H1 (cell line): Measurements from ENCODE around the gene MARS1. TPM values are rescaled to one million over a fixed set of nuclear protein-coding genes. Genes with fewer than 3 reads are reported as not detected.
A peak's percentile ranks its signal among the peaks of the same experiment; 100 is the strongest.

Experiments used
- CTCF ChIA-PET: fragments of 300-600 bp; sonication (Branson Sonifier 250); formaldehyde crosslinking; loops from one replicate; lab custom pipeline; 2021; ENCODE audit not compliant: partially characterized antibody; lab: Charles Lee
- POLR2A ChIA-PET: fragments of 300-600 bp; sonication (Branson Sonifier 250); formaldehyde crosslinking; loops from one replicate; lab custom pipeline; 2021; ENCODE audit warnings: inconsistent platforms; ENCODE audit not compliant: partially characterized antibody; lab: Charles Lee
- DNase-seq, 2 experiments: peaks; one replicate each; pipeline versions ENCODE4 v3.0.0 to v3.0.0-alpha.2; 2010 to 2022; ENCODE audit warnings: low spot score in 2 of 2, low read depth in 1 of 2, mixed read lengths in 1 of 2
- FAIRE-seq: peaks from 2 replicates; lab custom pipeline; 2011; peaks lifted over from hg19 to GRCh38; lab: Jason Lieb, UNC
- H2AFZ ChIP-seq: 2 replicates; pipeline ENCODE4 v1.8.1; 2012; ENCODE audit warnings: low read length, inconsistent platforms
- H2AK5ac ChIP-seq: 2 replicates; pipeline ENCODE4 v1.6.1; 2013; ENCODE audit warnings: low read depth, low read length
- H2BK120ac ChIP-seq: replicated peaks from 2 replicates; pipeline ENCODE3; 2013; ENCODE audit warnings: low read depth, low read length, inconsistent platforms
- H2BK12ac ChIP-seq: 2 replicates; pipeline ENCODE4 v1.6.1; 2013; ENCODE audit warnings: low read depth, low read length
- H2BK15ac ChIP-seq: 2 replicates; pipeline ENCODE4 v1.6.1; 2013; ENCODE audit warnings: low read length
- H2BK20ac ChIP-seq: 2 replicates; pipeline ENCODE4 v1.6.1; 2013; ENCODE audit warnings: low read length
- H2BK5ac ChIP-seq: 2 replicates; pipeline ENCODE4 v1.6.1; 2013; ENCODE audit warnings: low read depth, low read length
- H3K14ac ChIP-seq: 2 replicates; pipeline ENCODE4 v1.6.1; 2013; ENCODE audit warnings: inconsistent platforms; ENCODE audit not compliant: insufficient read length
- H3K18ac ChIP-seq: 2 replicates; pipeline ENCODE4 v1.6.1; 2013; ENCODE audit warnings: low read length; ENCODE audit errors: extremely low read depth
- H3K23ac ChIP-seq: 2 replicates; pipeline ENCODE4 v1.6.1; 2013; ENCODE audit warnings: inconsistent platforms; ENCODE audit not compliant: insufficient read length
- H3K23me2 ChIP-seq: 2 replicates; pipeline ENCODE4 v1.6.1; 2013; ENCODE audit warnings: low read depth, low read length
- H3K27ac ChIP-seq: 2 replicates; pipeline ENCODE4 v1.6.1; 2011; ENCODE audit warnings: low read depth, low read length, inconsistent platforms
- H3K27me3 ChIP-seq, 4 experiments: replicated peaks in 1 of 4; 1 replicate in 1 of 4; 2 replicates in 3 of 4; pipeline versions ENCODE4 v1.6.1 to v1.8.1; 2011 to 2013; ENCODE audit warnings: low read length in 3 of 4, mild to moderate bottlenecking in 3 of 4, inconsistent platforms in 2 of 4, mixed read lengths in 2 of 4, moderate library complexity in 1 of 4; ENCODE audit not compliant: control insufficient read depth in 3 of 4, insufficient read depth in 3 of 4; ENCODE audit errors: extremely low read depth in 1 of 4
- H3K36me3 ChIP-seq, 4 experiments: 2 replicates each; pipeline versions ENCODE4 v1.6.1 to v1.8.1; 2011 to 2013; ENCODE audit warnings: mild to moderate bottlenecking in 4 of 4, low read length in 3 of 4, moderate library complexity in 2 of 4, control low read depth in 1 of 4, inconsistent platforms in 1 of 4; ENCODE audit not compliant: insufficient read depth in 4 of 4, control insufficient read depth in 2 of 4
- H3K4ac ChIP-seq: replicated peaks from 2 replicates; pipeline ENCODE3; 2013; ENCODE audit warnings: low read length, low read depth, mixed read lengths, inconsistent platforms; ENCODE audit not compliant: insufficient read length
- H3K4me1 ChIP-seq, 4 experiments: replicated peaks in 1 of 4; 1 replicate in 1 of 4; 2 replicates in 3 of 4; pipeline versions ENCODE4 v1.6.1 to v1.8.1; 2011 to 2013; ENCODE audit warnings: low read length in 3 of 4, inconsistent platforms in 2 of 4, mixed read lengths in 1 of 4; ENCODE audit not compliant: insufficient read depth in 4 of 4, control insufficient read depth in 3 of 4
- H3K4me2 ChIP-seq, 2 experiments: 2 replicates each; pipeline versions ENCODE4 v1.6.1 to v1.8.1; 2011 to 2013; ENCODE audit warnings: low read depth in 2 of 2, low read length in 2 of 2, control low read depth in 1 of 2, inconsistent platforms in 1 of 2, mild to moderate bottlenecking in 1 of 2; ENCODE audit not compliant: insufficient read depth in 1 of 2
- H3K4me3 ChIP-seq, 4 experiments: fragments of 200-600, 300-600 bp in 1 of 4; sonication (generic), shearing (Covaris generic), sonication (Bioruptor Twin) in 1 of 4; 2 replicates each; pipeline versions ENCODE4 v1.5.1 to v1.8.1; 2011 to 2016; ENCODE audit warnings: low read length in 4 of 4, low read depth in 3 of 4, control low read depth in 2 of 4, inconsistent platforms in 2 of 4, mild to moderate bottlenecking in 2 of 4, mixed read lengths in 1 of 4, moderate library complexity in 1 of 4; ENCODE audit not compliant: insufficient read depth in 2 of 4; ENCODE audit errors: extremely low read depth in 1 of 4
- H3K56ac ChIP-seq: replicated peaks from 2 replicates; pipeline ENCODE3; 2013; ENCODE audit warnings: low read depth, mild to moderate bottlenecking, mixed read lengths, low read length, inconsistent platforms; ENCODE audit not compliant: insufficient read length
- H3K79me1 ChIP-seq: 2 replicates; pipeline ENCODE4 v1.6.1; 2013; ENCODE audit warnings: low read depth, low read length, control low read depth
- H3K79me2 ChIP-seq, 2 experiments: 2 replicates each; pipeline versions ENCODE4 v1.6.1 to v1.8.1; 2012 to 2013; ENCODE audit warnings: low read length in 2 of 2, mild to moderate bottlenecking in 2 of 2, inconsistent platforms in 1 of 2; ENCODE audit not compliant: insufficient read depth in 2 of 2, control insufficient read depth in 1 of 2
- H3K9ac ChIP-seq, 4 experiments: replicated peaks in 1 of 4; 1 replicate in 1 of 4; 2 replicates in 3 of 4; pipeline versions ENCODE4 v1.6.1 to v1.8.1; 2011 to 2013; ENCODE audit warnings: low read depth in 3 of 4, low read length in 3 of 4, control low read depth in 2 of 4, mild to moderate bottlenecking in 2 of 4, moderate library complexity in 2 of 4, inconsistent platforms in 1 of 4; ENCODE audit errors: extremely low read depth in 1 of 4
- H3K9me3 ChIP-seq, 2 experiments: 2 replicates each; pipeline versions ENCODE4 v1.6.1 to v1.8.1; 2012 to 2013; ENCODE audit warnings: mild to moderate bottlenecking in 2 of 2, moderate library complexity in 2 of 2, control low read depth in 1 of 2, inconsistent platforms in 1 of 2, low read depth in 1 of 2, low read length in 1 of 2, mixed read lengths in 1 of 2; ENCODE audit not compliant: insufficient read depth in 2 of 2
- H4K20me1 ChIP-seq, 2 experiments: replicated peaks in 1 of 2; 2 replicates each; pipeline versions ENCODE3 to v1.8.1; 2011 to 2013; ENCODE audit warnings: inconsistent platforms in 2 of 2, low read length in 2 of 2, mild to moderate bottlenecking in 1 of 2; ENCODE audit not compliant: insufficient read depth in 2 of 2, control insufficient read depth in 1 of 2
- H4K5ac ChIP-seq: 2 replicates; pipeline ENCODE4 v1.6.1; 2013; ENCODE audit warnings: low read length, low read depth, mixed read lengths, inconsistent platforms; ENCODE audit not compliant: insufficient read length
- H4K8ac ChIP-seq: 2 replicates; pipeline ENCODE4 v1.8.0; 2013; ENCODE audit warnings: mild to moderate bottlenecking, moderate library complexity, low read length, inconsistent platforms; ENCODE audit not compliant: insufficient read depth; ENCODE audit errors: extremely low read depth
- H4K91ac ChIP-seq: replicated peaks from 2 replicates; pipeline ENCODE3; 2013; ENCODE audit warnings: low read length, mixed read lengths, inconsistent platforms; ENCODE audit not compliant: insufficient read length
- CTCF ChIP-seq, 3 experiments: IDR thresholded peaks; 1 replicate in 2 of 3; 2 replicates in 1 of 3; pipeline versions ENCODE4 v1.5.1 to v1.6.1; 2011; ENCODE audit warnings: low read length in 3 of 3, mild to moderate bottlenecking in 3 of 3, inconsistent platforms in 2 of 3, low read depth in 1 of 3, moderate library complexity in 1 of 3; ENCODE audit not compliant: insufficient read depth in 1 of 3; ENCODE audit errors: control extremely low read depth in 1 of 3
- RAD21 ChIP-seq, 2 experiments: IDR thresholded peaks in 1 of 2; conservative IDR thresholded peaks in 1 of 2; 2 replicates each; pipeline ENCODE4 v1.6.1; 2011; ENCODE audit warnings: low read depth in 2 of 2, low read length in 2 of 2, improper control_type of control experiment in 1 of 2, inconsistent platforms in 1 of 2, mild to moderate bottlenecking in 1 of 2, moderate library complexity in 1 of 2
- TBP ChIP-seq: IDR thresholded peaks from 2 replicates; pipeline ENCODE4 v1.6.1; 2011; ENCODE audit warnings: low read depth, low read length, improper control_type of control experiment
- YY1 ChIP-seq: IDR thresholded peaks from 2 replicates; pipeline ENCODE4 v1.6.1; 2011; ENCODE audit warnings: low read depth, mild to moderate bottlenecking, low read length
- WGBS, 2 experiments: shearing (Covaris generic) in 1 of 2; methylation state at CpG; one replicate each; pipeline versions ENCODE4 v1.1.6 to v1.1.7; 2013 to 2015; ENCODE audit warnings: low lambda C conversion rate in 2 of 2, mixed read lengths in 2 of 2, inconsistent platforms in 1 of 2, low coverage in 1 of 2, missing lambda C conversion rate in 1 of 2; ENCODE audit not compliant: insufficient replicate concordance in 2 of 2, insufficient coverage in 1 of 2, insufficient read length in 1 of 2; ENCODE audit errors: extremely low coverage in 1 of 2, missing lambda C conversion rate in 1 of 2; 5-methylcytosine and 5-hydroxymethylcytosine counted together
- polyA plus RNA-seq, 7 experiments: library from polyadenylated mRNA; depleted of rRNA in 3 of 7; stranded (reverse) in 5 of 7; unstranded in 2 of 7; fragments of >200 nt in 5 of 7; fragments of 200-250 nt in 2 of 7; gene quantifications; 1 replicate in 5 of 7; 2 replicates in 1 of 7; 4 replicates in 1 of 7; pipeline versions ENCODE4 v1.2.1 to v1.2.3, GENCODE V29; 2011 to 2013; ENCODE audit warnings: missing spikeins in 2 of 7, mixed read lengths in 2 of 7
- total RNA-seq: library from RNA; stranded (reverse); fragmentation: NEBNext Ultra II Directional; extraction: Animal tissue kit (Norgen Biotek cat#: 25700); gene quantifications from 2 replicates; pipeline ENCODE4 v1.2.1, GENCODE V29; 2021

The MARS1 gene
- total and polyA plus RNA-seq, 2 of the 8 experiments (the other 6 are each of a cell fraction or from before 2014, with no cell fraction given): 194 to 407 TPM

DNA sequence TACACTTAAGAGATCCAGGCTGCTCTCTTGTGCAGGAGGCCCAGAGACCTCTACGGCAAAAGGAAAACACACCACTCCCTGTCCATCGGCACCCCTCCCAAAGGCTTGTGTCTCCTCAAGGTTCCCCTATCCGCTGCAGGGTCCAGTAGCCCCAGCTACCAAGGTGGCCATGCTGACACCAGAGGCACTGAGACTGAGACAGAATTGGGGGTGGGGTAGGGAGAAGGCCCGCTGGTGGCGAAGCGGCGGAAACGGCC, 31.9 kb downstream of the MARS1 start:
- no peaks in the 10 kb centered on the region for H3K9me3 ChIP-seq
- DNase-seq (no peak), FAIRE-seq (no peak)
- ChIA-PET POLR2A (interaction anchor here (0.8 to 6.0 kb wide), 35 partner anchors 9 to 1297 kb away, joined by 3 to 60 read pairs (median 4); partner anchors contain the start of genes ARHGEF25, DCTN2, KIF5A and LRP1), CTCF (interaction anchor here (0.8 to 2.0 kb wide), 4 partner anchors 20 to 222 kb away, joined by 3 to 5 read pairs (median 4); partner anchors contain the start of gene INHBE)
- peak overlapping the region; percentile 64; the same call in 1 of the 2 replicates for H2BK12ac ChIP-seq
- peak overlapping the region; percentile 38 for H4K5ac ChIP-seq
- H2BK5ac ChIP-seq: peak overlapping the region; percentile 86
- H3K79me2 ChIP-seq: peaks cover 0 to 29% of the 10 kb centered on the region in 2 experiments; a peak in 2 of 4 replicates
- H3K18ac ChIP-seq: peak overlapping the region; percentile 65
- no peak overlapping the region for H3K14ac ChIP-seq
- H2AK5ac ChIP-seq: no peak overlapping the region
- peak overlapping the region; percentile 88 for H3K27ac ChIP-seq
- no peak overlapping the region for H3K4ac ChIP-seq
- TF ChIP-seq RAD21 (IDR thresholded peaks at IDR 0.05 in 1 of 2, conservative IDR thresholded peaks at IDR 0.05 in 1 of 2; ENCODE audit: low read depth in 2 of 2, low read length in 2 of 2) (no peak), CTCF (IDR thresholded peaks at IDR 0.05; ENCODE audit: control extremely low read depth in 1 of 3, insufficient read depth in 1 of 3, low read depth in 1 of 3, low read length in 3 of 3) (peak in 1 of 3 experiments; percentile 2; a peak in 1 of 4 replicates), YY1 (0 out of 2 replicates have a peak, but pooled peaks have one; percentile 3), TBP (no peak)
- H3K79me1 ChIP-seq: no peaks in the 10 kb centered on the region; the same call in 1 of the 2 replicates
- peak overlapping the region; percentile 81 to 96 for H3K4me2 ChIP-seq
- H2BK20ac ChIP-seq: peak overlapping the region; percentile 18; the same call in 1 of the 2 replicates
- H4K8ac ChIP-seq: peak overlapping the region; percentile 73; the same call in 1 of the 2 replicates
- no peak overlapping the region for H2BK120ac ChIP-seq
- H3K27me3 ChIP-seq: no peaks in the 10 kb centered on the region
- 2% methylated on average over 7 of the region's 8 CpGs; no CpG with 5 or more reads in 1 of the 2 experiments for WGBS, 2 experiments
- no peak overlapping the region for H3K23ac ChIP-seq
- H3K9ac ChIP-seq: peak overlapping the region; percentile 72 to 98 (median 91)
- no peak overlapping the region for H4K91ac ChIP-seq
- no peak overlapping the region for H2AFZ ChIP-seq
- H3K4me3 ChIP-seq: peak overlapping the region; percentile 80 to 94 (median 86)
- H2BK15ac ChIP-seq: no peak overlapping the region
- H4K20me1 ChIP-seq: peaks cover 7 to 21% of the 10 kb centered on the region in 2 experiments
- H3K56ac ChIP-seq: peak overlapping the region; percentile 22
- H3K4me1 ChIP-seq: peaks cover 8 to 24% (median 14%) of the 10 kb centered on the region in 4 experiments
- peaks cover 19% of the 10 kb centered on the region for H3K23me2 ChIP-seq
- H3K36me3 ChIP-seq: peaks cover 27 to 46% (median 32%) of the 10 kb centered on the region in 4 experiments
